Measurements from ENCODE around the gene ESPN.

GRCh38 chr1:6483761-6484117 lies 59.2 kb downstream of the ESPN start:
- TF ChIP-seq CTCF (IDR thresholded peaks at IDR 0.05), result no peak
- no peak for TF ChIP-seq POLR2A (IDR thresholded peaks at IDR 0.05)

Data from transverse colon (tissue), 3 donors.